ENCODE results near the gene PRKCA. TPM values are rescaled to one million over a fixed set of nuclear protein-coding genes. Genes with fewer than 3 reads are reported as not detected.

Gene PRKCA
- total and polyA plus RNA-seq, 2 of the 13 experiments (the other 11 are each of a cell fraction or from before 2014, with no cell fraction given), result 18.5 to 21.5 TPM

GRCh38 chr17:66506641-66507040 is 204.2 kb downstream of the PRKCA start:
- H3K27ac ChIP-seq (ENCODE audit: extremely low read length, insufficient read depth, low read length), result peak overlapping the region; percentile 51

More at GRCh38 chr17:66506641-66507040, 204.2 kb downstream of the PRKCA start:
- intact Hi-C loops (cut with micrococcal nuclease; ENCODE audit: unreplicated experiment) (loop anchor here (5.0 kb wide), 1 partner anchor 41 kb away; no protein-coding TSS in a partner anchor), in situ Hi-C loops (cut with HindIII; ENCODE audit: extremely low pct_ligation_motif_present, low pct_unique_long_range_greater_than_20kb) (no loop called here)
- no TSS peak for BruUV-seq (replicated peaks)
- 97% methylated on average over 6 of the region's 6 CpGs for WGBS (ENCODE audit: low lambda C conversion rate)
- H3K27me3 ChIP-seq (ENCODE audit: control insufficient read depth in 1 of 2, insufficient read depth in 2 of 2, low read length in 2 of 2), result no peaks in the 10 kb centered on the region
- TF ChIP-seq EHMT2 (IDR thresholded peaks at IDR 0.05; ENCODE audit: borderline replicate concordance, low read depth, low read length), result 0 out of 2 replicates have a peak, but pooled peaks have one; percentile 22
- TF ChIP-seq SNAPC2 (CRISPR knock-in tag; IDR thresholded peaks at IDR 0.05), result no peak
- no peak for TF ChIP-seq TRAFD1 (CRISPR knock-in tag; IDR thresholded peaks at IDR 0.05; ENCODE audit: borderline replicate concordance)
- no peak for TF ChIP-seq MIER2 (CRISPR knock-in tag; IDR thresholded peaks at IDR 0.05)
- ChIA-PET POLR2A (no interaction called here), CTCF (ENCODE audit: low intra/inter-chr PET ratio, low total read pairs) (no interaction called here)
- H2AFZ ChIP-seq (ENCODE audit: low read length), result no peak overlapping the region
- H3K4me1 ChIP-seq (ENCODE audit: insufficient read depth, low read length), result peaks cover 52% of the 10 kb centered on the region
- H3K79me2 ChIP-seq (ENCODE audit: insufficient read depth, low read length), result peaks cover 6% of the 10 kb centered on the region
- H3K36me3 ChIP-seq (replicated peaks in 1 of 2; ENCODE audit: control insufficient read depth in 1 of 2, insufficient read depth in 2 of 2, low read length in 2 of 2), result no peaks in the 10 kb centered on the region
- no peak overlapping the region for H3K9ac ChIP-seq (ENCODE audit: insufficient read depth, low read depth, low read length)
- no peak overlapping the region for H3K4me2 ChIP-seq (ENCODE audit: low read depth, low read length)
- FAIRE-seq (no peak), ATAC-seq (no peak), DNase-seq (ENCODE audit: low spot score) (no peak)
- H3K4me3 ChIP-seq (replicated peaks in 1 of 3; ENCODE audit: insufficient read depth in 1 of 3, low read depth in 2 of 3, low read length in 3 of 3), result no peak overlapping the region
- H3K9me3 ChIP-seq (ENCODE audit: low read length), result no peaks in the 10 kb centered on the region
- H4K20me1 ChIP-seq (ENCODE audit: insufficient read depth, low read length), result no peaks in the 10 kb centered on the region

All from HepG2 (cell line).